ENCODE data around the gene C6orf47. TPM values are rescaled to one million over a fixed set of nuclear protein-coding genes. Genes with fewer than 3 reads are reported as not detected.

The C6orf47 gene
- total and polyA plus RNA-seq, 10 of the 15 experiments (the other 5 are each of a cell fraction or from before 2014, with no cell fraction given), result 0.16 to 20.4 (median 17.3) TPM; not detected in 1

- TF ChIP-seq ZNF687 (IDR thresholded peaks at IDR 0.05) (peak; percentile 77; the same call in 1 of the 2 replicates), FOXK2 (IDR thresholded peaks at IDR 0.05) (no peak), MEF2B (IDR thresholded peaks at IDR 0.05; ENCODE audit: partially characterized antibody, poor library complexity, severe bottlenecking) (no peak), STAT3 (IDR thresholded peaks at IDR 0.05; ENCODE audit: low read depth, low read length) (no peak), SREBF1 (IDR thresholded peaks at IDR 0.05; ENCODE audit: low read length) (no peak), BHLHE40 (IDR thresholded peaks at IDR 0.05; ENCODE audit: borderline replicate concordance in 1 of 2, low read depth in 2 of 2, low read length in 1 of 2) (peak in 1 of 2 experiments; percentile 30; a peak in 1 of 4 replicates), RAD21 (IDR thresholded peaks at IDR 0.05; ENCODE audit: insufficient read depth, low read depth, low read length) (no peak), SMC3 (IDR thresholded peaks at IDR 0.05; ENCODE audit: borderline replicate concordance, low read length) (0 out of 2 replicates have a peak, but pooled peaks have one; percentile 5), ZSCAN29 (IDR thresholded peaks at IDR 0.05) (no peak), ZNF384 (IDR thresholded peaks at IDR 0.05; ENCODE audit: borderline replicate concordance, low read depth, low read length) (no peak), MLLT1 (IDR thresholded peaks at IDR 0.05) (no peak), ZNF622 (IDR thresholded peaks at IDR 0.05) (no peak), WRNIP1 (IDR thresholded peaks at IDR 0.05; ENCODE audit: borderline replicate concordance, low read depth, low read length) (no peak), PML (IDR thresholded peaks at IDR 0.05; ENCODE audit: low read length) (peak; percentile 93), SUPT20H (IDR thresholded peaks at IDR 0.05; ENCODE audit: borderline replicate concordance, control insufficient read depth, low read depth, low read length) (no peak), MTA3 (IDR thresholded peaks at IDR 0.05; ENCODE audit: borderline replicate concordance, low read length) (0 out of 2 replicates have a peak, but pooled peaks have one; percentile 20), POLR2AphosphoS5 (IDR thresholded peaks at IDR 0.05; ENCODE audit: low read length) (peak; percentile 82), KDM1A (IDR thresholded peaks at IDR 0.05; ENCODE audit: borderline replicate concordance) (no peak), NBN (IDR thresholded peaks at IDR 0.05) (no peak), ZNF274 (IDR thresholded peaks at IDR 0.05; ENCODE audit: insufficient read depth, insufficient read length) (no peak), ZBTB40 (IDR thresholded peaks at IDR 0.05; ENCODE audit: borderline replicate concordance) (no peak)
These were observed at the start of gene C6orf47 (continued) for GRCh38 chr6:31660381-31661261.
